Coronary artery (tissue), 2 donors: ENCODE measurements around the gene AP1G1.

Experiments
- DNase-seq: peaks from one replicate; pipeline ENCODE4 v3.0.0-alpha.2; 2017; ENCODE audit warnings: low spot score
- H3K27ac ChIP-seq, 2 donors: fragments of 200-600 bp; sonication (generic); one replicate each; pipeline ENCODE4 v1.5.1; 2016 to 2019
- H3K4me3 ChIP-seq: fragments of 200-600 bp; sonication (generic); 2 replicates; pipeline ENCODE4 v1.5.1; 2016; ENCODE audit warnings: mild to moderate bottlenecking, moderate library complexity
- CTCF ChIP-seq: fragments of 200-600 bp; sonication (generic); IDR thresholded peaks from one replicate; pipeline ENCODE4 v1.5.1; 2019; ENCODE audit warnings: antibody characterized with exemption

AP1G1 gene

GRCh38 chr16:71808593-71809459, at the start of gene AP1G1:
Gene AP1G1 (minus strand): TSS chr16:71808834. CDS start chr16:71789479, 19,355 bp downstream.
- DNase-seq: peak; percentile 98
- peak within 1 kb of the TSS; percentile 89 for H3K4me3 ChIP-seq
- TF ChIP-seq CTCF: no peak

GRCh38 chr16:71855937-71856662, 47.5 kb upstream of the AP1G1 start:
- DNase-seq: no peak
- H3K4me3 ChIP-seq: no peak overlapping the region
- no peak for TF ChIP-seq CTCF
- H3K27ac ChIP-seq: no peak overlapping the region

More at GRCh38 chr16:71808593-71809459, at the start of gene AP1G1:
- peak within 1 kb of the TSS; percentile 95 to 99 for H3K27ac ChIP-seq

GRCh38 chr16:71854369-71854948, 45.8 kb upstream of the AP1G1 start:
- H3K27ac ChIP-seq: no peak overlapping the region
- no peak for DNase-seq
- TF ChIP-seq CTCF: no peak
- H3K4me3 ChIP-seq: no peak overlapping the region

GRCh38 chr16:71853413-71853812, 44.8 kb upstream of the AP1G1 start:
- no peak overlapping the region for H3K4me3 ChIP-seq
- no peak for DNase-seq
- no peak for TF ChIP-seq CTCF
- no peak overlapping the region for H3K27ac ChIP-seq

- no peak for DNase-seq
- no peak for TF ChIP-seq CTCF
- no peak overlapping the region for H3K4me3 ChIP-seq
- H3K27ac ChIP-seq: no peak overlapping the region
These were observed 43.9 kb upstream of the AP1G1 start for GRCh38 chr16:71852561-71852960.

- Histone ChIP-seq H3K4me3 (no peak overlapping the region), H3K27ac (no peak overlapping the region)
- DNase-seq: no peak
- no peak for TF ChIP-seq CTCF
These were observed 43.5 kb upstream of the AP1G1 start for GRCh38 chr16:71852158-71852557.
